HG02981 (cell line): ENCODE results near the gene AP2A2.

ENCODE experiments used
- ATAC-seq: cut with Tn5 transposase; IDR thresholded peaks from one replicate; pipeline ENCODE4 v1.9.1; 2021; ENCODE audit warnings: mild to moderate bottlenecking, moderate library complexity; ENCODE audit not compliant: unreplicated experiment

The AP2A2 gene

GRCh38 chr11:1038921-1039320 is 113.3 kb downstream of the AP2A2 start:
- no peak for ATAC-seq

GRCh38 chr11:1039481-1040427 is 114.1 kb downstream of the AP2A2 start:
- no peak for ATAC-seq

DNA sequence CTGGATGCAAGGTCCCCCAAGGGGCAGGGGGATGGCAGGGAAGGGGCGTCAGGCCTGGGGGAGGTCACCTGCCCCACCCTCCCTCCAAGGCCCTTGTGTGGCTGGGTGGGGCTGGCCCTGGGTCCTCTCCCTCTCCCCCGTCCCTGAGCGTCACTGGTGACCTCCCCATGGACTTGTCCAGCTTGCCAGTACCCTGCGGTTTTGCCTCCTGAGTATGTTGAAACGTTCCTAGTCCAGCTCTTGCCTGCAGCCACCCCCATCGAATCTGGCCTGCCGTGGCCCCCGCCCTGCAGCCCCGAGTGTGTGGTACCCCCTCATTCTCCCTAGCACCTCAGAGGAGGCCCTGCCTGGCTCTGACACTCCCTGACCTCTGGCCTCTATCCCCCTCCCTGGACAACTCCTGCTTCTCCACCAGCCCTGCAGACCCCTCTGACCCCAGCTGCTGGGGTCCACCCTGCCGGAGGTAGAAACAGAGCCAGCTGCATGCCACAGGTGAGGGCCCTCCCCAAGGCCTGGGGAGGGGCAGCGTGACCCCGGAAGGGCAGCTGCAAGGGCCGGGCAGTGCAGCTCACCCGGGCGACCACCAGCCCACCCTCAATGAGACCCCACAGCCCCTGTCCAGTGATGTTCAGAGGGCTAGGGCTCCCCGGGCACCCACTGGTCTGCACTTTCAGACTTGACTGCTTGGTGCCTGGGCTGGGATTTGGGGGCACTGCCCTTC is 114.9 kb downstream of the AP2A2 start:
- no peak for ATAC-seq

DNA sequence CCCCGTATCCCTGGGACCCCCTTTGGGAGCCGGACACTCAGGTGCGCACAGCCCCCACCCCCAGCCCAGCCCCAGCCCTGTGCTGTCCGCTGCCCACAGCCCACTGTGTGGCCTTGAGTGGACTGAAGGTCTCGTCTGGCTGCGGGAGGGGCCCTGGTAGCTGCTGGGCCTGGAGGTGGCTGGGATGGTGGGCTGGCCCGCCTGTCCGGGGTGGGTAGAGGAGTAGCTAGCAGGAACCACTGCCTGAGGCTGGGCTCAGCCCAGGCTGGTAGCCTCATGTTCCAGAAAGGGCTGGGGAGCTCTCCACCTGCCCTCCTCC is 115.4 kb downstream of the AP2A2 start:
- no peak for ATAC-seq

DNA sequence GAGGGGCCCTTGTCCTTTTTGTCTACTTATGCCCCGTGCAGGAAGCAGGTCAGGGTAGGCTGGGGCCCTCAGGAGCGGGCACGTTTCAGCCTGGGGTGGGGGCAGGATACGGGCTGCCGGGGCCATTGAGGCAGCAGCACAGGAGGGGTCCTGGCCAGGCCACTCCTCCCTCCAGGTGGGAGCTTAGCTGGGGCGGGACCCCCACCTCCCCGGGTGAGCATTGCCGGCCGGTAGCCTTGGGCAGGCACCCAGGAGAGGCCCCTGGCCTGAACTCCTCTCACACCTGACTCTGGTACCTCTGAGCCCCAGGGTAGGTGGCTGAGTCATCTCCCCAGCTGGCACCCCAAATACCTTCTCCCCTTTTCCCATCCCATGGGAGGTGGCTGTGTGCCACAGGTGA is 115.8 kb downstream of the AP2A2 start:
- no peak for ATAC-seq

DNA sequence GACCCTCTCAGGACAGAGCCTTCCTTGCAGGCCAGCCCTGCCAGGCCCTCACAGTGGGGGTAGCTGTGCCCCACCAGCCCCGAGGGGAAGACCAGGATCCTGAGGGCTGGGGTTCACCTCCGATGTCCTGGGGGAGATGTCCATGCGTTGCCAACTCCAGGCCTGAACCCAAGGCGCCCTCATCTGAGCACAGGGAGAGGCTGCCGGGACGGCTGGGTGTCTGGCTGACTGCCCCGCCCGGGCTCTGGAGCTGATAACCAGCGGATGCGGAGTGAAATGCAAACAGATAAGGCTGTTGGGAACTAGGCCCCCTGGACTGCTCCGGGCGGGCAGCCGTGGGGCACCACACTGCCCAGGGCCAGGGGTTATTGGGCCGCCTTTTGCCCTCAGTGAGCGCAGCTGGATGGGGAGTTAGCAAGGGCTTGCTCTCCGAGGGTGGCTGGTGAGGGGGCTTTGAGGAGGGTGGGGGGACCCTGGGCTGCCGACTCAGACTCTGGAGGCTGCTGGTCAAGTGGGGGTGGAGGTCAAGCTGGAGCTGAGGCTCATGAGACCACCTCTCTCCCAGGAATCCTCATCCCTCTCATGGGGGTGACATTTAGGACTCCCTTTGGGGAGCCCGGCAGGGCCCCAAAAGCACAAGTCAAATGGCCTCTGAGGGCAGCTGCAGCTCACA is 116.4 kb downstream of the AP2A2 start:
- no peak for ATAC-seq

DNA sequence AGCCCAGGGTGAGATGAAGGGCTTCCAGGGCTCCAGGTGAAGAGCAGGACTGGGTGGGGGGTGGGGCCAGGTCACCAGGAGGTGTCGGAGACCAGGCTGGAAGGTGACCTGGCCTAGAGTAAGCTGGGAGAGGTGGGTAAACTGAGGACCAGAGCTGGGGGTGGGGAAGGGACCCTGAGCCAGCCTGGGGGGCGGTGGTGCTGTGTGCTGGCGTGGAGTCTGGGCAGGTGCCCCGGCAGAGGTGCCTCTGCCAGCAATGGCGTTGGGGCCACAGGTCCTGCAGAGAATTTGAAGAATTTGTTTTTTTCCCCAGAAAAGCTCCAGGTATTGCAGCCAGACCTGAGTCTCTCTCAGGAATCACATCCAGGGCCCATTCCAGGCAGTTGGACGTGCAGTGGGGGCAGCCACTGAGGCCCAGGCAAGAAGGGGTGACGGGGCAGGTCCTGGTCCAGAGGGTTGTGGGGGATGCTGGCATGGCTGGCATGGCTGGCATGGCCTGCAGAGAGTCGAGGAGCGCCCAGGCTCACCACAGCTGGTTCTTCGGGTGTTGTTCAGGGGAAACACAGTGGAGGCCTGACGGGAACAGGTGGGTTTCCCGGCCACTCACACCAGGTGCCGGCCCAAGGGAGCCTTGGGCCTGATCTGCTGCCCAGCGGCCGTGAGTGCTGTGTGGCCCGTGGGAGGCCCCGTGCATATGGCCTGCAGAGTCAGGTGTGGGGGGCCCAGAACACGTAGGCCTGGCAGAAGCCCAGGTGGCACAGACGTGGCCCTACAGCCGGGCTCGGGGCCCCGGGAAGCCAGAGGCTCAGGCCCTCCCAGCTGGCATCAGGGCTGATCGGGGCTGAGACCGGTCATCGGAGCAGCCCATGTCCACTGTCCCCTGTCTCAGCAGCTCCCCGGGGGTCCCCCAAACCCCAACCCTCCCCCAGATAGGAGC is 117.2 kb downstream of the AP2A2 start:
- no peak for ATAC-seq

- no peak for ATAC-seq
Measured at GRCh38 chr11:1043563-1044096, 118.0 kb downstream of the AP2A2 start.

DNA sequence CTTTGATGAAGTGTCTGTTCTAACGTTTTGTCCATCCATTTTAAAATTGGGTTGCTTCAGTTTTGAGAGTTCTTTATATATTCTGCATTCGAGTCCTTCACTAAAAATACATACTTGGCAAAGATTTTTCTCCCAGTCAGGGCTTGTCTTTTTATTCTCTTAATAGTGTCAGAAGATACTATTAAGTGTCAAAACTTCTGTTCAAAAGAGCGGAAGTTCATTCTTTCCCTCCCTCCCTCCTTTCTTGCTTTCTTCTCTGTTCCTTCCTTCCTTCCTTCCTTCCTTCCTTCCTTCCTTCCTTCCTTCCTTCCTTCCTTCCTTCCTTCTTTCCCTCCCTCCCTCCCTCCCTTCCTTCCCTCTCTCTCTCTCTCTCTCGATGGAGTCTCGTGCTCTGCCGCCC is 118.5 kb downstream of the AP2A2 start:
- ATAC-seq = no peak

- ATAC-seq = no peak
Measured at GRCh38 chr11:1047595-1048156, 122.0 kb downstream of the AP2A2 start.

DNA sequence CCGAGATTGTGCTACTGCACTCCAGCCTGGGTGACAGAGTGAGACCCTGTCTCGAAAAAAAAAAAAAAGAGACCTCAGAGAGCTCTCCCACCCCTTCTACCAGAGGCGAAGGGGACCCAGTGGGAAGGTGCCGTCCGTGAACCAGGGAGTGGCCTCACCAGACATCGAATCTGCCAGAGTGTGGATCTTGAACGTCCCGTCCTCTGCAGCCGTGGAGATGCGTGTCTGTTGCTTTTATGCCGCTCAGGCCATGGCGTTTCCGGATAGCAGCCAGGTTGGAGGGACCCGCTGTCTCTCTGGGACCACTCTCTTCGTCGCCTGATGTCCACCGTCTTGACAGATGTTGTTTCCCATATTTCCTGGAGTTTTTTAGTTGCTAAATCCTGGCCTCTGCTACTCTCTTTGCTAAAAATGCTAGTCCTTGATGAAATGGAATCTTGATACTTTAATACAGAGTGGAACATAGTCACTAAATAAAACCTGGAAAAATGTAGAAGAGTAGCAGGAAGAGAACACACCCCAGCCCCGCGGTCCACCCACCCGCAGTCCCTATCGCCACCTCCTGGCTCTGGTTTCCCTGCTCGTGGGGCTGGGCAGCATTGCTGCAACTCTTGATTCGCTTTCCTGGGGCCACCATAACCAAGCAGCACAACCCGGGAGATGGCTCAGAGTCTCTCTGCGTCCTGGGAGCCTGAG is 122.9 kb downstream of the AP2A2 start:
- ATAC-seq = no peak

GRCh38 chr11:1049071-1049405 is 123.4 kb downstream of the AP2A2 start:
- no peak for ATAC-seq

DNA sequence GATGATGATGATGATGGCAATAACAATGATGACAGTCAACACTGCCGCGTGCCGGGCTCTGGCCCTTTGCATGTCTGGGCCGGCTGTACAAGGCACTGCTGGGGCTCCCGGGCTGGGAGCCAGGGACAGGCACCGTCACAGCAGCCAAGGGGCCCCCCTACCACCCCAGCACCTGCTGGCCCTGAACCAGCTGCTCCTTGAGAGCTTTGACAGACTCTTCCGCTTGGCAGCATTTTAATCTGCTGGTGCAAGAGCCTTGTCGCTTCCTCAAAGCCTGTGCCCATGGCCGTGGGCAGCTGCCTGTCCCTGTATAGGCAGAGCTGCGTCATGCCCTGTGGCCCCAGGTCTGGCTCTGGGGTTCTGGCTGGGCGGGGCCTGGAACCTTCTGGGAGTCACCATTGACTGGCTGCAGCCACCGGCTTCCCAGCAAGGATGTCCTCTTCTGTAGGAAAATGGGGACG is 123.8 kb downstream of the AP2A2 start:
- ATAC-seq = no peak

DNA sequence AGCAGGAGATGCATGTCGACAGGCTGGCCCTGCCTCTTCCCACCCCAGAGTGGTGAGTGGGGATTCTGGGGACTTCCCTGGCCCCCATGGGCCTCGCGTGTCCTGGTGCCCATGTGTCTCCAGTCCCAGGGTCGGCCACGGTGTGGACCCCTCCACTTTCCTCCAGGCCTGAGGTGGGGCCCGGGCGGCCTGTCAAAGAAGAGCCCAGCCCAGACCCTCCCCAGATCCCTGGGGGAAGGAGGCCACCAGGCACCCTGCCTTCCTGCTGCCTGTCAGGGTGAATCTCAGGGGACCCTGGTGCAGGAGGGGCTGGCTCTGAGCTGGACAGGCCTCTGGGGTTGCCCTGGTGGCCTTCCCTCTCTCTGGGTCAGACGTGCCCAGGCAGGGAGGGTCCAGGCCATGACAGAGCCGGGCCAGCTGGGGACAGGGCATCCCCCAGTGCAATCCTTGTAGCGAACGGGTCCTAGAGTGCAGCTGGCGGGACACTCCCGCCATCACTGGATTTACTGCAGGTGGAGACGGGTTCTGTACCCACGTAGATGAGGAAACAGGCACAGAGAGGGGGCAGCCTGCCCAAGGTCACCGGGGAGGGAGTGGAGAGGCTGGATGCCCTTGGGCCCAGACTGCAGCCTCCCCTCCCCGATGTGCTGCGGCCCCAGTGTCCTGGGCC is 124.4 kb downstream of the AP2A2 start:
- no peak for ATAC-seq

DNA sequence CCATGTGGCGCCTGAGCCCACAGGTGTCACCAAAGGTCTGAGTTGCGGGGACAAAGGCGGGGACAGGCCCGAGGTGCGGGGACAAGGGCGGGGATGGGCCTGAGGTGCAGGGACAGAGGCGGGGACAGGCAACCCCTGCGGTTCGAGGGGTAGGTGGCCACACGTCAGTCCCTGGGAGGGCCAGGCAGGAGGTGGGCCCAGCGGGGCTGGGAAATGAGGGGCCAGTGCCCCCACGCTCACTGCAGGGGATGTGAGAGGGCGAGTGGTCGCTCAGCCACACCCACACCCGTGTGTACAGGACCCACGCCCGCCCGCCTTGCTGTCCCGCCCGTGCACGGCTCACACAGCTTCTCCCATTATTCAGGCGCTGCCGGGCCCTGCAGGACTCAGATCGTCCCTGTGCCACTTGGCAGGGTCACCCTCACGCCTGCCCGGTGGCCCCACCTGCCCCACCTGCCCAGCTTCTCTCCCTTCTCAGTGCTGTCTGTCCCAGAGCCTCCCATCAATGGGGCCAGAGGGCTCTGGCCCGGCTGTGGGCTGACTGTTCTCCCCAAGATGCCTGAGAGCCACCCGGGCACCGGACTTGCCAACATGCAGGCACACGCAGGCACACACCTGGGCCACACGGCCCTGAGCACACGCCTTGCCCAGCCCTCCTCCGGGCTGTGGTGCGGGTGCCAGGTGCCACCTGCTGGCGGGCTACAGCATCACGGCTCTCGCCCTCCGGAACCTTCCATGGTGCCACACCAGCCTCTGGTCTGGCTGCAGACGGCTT is 125.1 kb downstream of the AP2A2 start:
- no peak for ATAC-seq

DNA sequence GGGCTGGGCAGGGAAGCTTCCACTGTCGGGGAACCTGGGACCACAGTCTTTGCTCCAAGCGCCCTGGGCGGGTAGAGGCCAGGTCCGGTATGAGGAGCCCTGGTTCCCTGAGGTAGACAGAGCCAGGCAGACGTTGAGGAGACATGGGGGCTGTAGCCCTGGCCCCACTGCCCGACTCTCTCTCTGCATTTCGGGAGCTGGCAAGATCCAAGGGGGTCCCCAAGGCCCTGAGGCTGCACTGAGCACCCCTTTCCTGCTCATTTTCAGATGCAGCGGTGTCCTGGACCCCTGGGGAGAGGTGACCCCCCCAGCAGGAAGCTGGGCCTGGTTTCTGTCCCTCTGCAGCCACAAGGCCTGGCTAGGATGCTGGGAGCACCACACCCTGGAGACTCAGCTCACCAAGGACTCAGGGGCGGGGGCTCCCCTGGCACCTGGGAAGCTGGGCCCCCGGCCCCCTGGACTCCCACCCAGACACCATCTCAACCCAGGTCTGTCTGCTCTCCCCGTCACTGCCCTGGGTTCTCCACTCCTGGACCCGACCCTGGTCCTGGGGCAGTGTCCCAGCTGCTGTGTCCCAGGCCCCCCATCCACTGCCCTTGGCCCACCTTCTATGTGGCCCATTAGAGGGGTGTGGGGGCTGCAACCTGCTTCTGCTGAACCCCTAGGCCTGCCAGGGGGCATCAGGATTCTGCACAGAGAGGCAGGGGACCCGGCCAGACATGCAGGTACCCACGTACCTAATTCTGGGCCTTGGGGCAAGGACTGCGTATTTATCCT is 125.9 kb downstream of the AP2A2 start:
- no peak for ATAC-seq
